ENCODE data around the gene RANBP10. TPM values are rescaled to one million over a fixed set of nuclear protein-coding genes. Genes with fewer than 3 reads are reported as not detected.

RANBP10 gene
- total and polyA plus RNA-seq, 2 of the 13 experiments (the other 11 are each of a cell fraction or from before 2014, with no cell fraction given) = 9.2 to 22.7 TPM

- 0 out of 2 replicates have a peak, but pooled peaks have one; percentile 0 for TF ChIP-seq SMC3 (IDR thresholded peaks at IDR 0.05; ENCODE audit: low read length)
- TF ChIP-seq IRF2 (CRISPR knock-in tag; IDR thresholded peaks at IDR 0.05) = no peak
- TF ChIP-seq ZNF557 (CRISPR knock-in tag; IDR thresholded peaks at IDR 0.05) = 0 out of 2 replicates have a peak, but pooled peaks have one; percentile 3
- TF ChIP-seq ZNF143 (CRISPR knock-in tag; IDR thresholded peaks at IDR 0.05) = no peak
- TF ChIP-seq SNAPC2 (CRISPR knock-in tag; IDR thresholded peaks at IDR 0.05) = no peak
- TF ChIP-seq KDM5B (CRISPR knock-in tag; IDR thresholded peaks at IDR 0.05; ENCODE audit: borderline replicate concordance) = peak; percentile 80; the same call in 1 of the 2 replicates
- TF ChIP-seq JUNB (CRISPR knock-in tag; IDR thresholded peaks at IDR 0.05; ENCODE audit: borderline replicate concordance) = no peak
- no peak for TF ChIP-seq ZNF329 (CRISPR knock-in tag; IDR thresholded peaks at IDR 0.05; ENCODE audit: low read depth)
- no peak for TF ChIP-seq GPN1 (CRISPR knock-in tag; IDR thresholded peaks at IDR 0.05; ENCODE audit: borderline replicate concordance)
- 0 out of 2 replicates have a peak, but pooled peaks have one; percentile 26 for TF ChIP-seq E2F2 (CRISPR knock-in tag; IDR thresholded peaks at IDR 0.05; ENCODE audit: borderline replicate concordance)
- TF ChIP-seq ZNF468 (CRISPR knock-in tag; IDR thresholded peaks at IDR 0.05) = no peak
- TF ChIP-seq EEA1 (CRISPR knock-in tag; IDR thresholded peaks at IDR 0.05; ENCODE audit: borderline replicate concordance) = no peak
- peak; percentile 14; the same call in 1 of the 2 replicates for TF ChIP-seq ZNF619 (CRISPR knock-in tag; IDR thresholded peaks at IDR 0.05)
- no peak for TF ChIP-seq HNF1B (CRISPR knock-in tag; IDR thresholded peaks at IDR 0.05)
- TF ChIP-seq ZNF576 (CRISPR knock-in tag; IDR thresholded peaks at IDR 0.05) = no peak
- TF ChIP-seq ZNF20 (CRISPR knock-in tag; IDR thresholded peaks at IDR 0.05) = no peak
- no peak for TF ChIP-seq CCAR2 (optimal IDR thresholded peaks at IDR 0.05; ENCODE audit: low read depth, low read length)
- 0 out of 2 replicates have a peak, but pooled peaks have one; percentile 20 for TF ChIP-seq ZFYVE20 (CRISPR knock-in tag; IDR thresholded peaks at IDR 0.05; ENCODE audit: borderline replicate concordance, low read depth)
- no peak for TF ChIP-seq RAD21 (CRISPR knock-in tag; IDR thresholded peaks at IDR 0.05)
- TF ChIP-seq ZNF124 (CRISPR knock-in tag; IDR thresholded peaks at IDR 0.05) = no peak; the same call in 1 of the 2 replicates
- no peak for TF ChIP-seq TCF7 (IDR thresholded peaks at IDR 0.05; ENCODE audit: low read depth)
- no peak; the same call in 1 of the 2 replicates for TF ChIP-seq ZNF136 (CRISPR knock-in tag; IDR thresholded peaks at IDR 0.05; ENCODE audit: low read depth)
- TF ChIP-seq SALL2 (CRISPR knock-in tag; IDR thresholded peaks at IDR 0.05) = no peak; the same call in 1 of the 2 replicates
- no peak for TF ChIP-seq ZNF570 (CRISPR knock-in tag; IDR thresholded peaks at IDR 0.05; ENCODE audit: borderline replicate concordance)
- TF ChIP-seq ZMAT3 (CRISPR knock-in tag; conservative IDR thresholded peaks at IDR 0.05) = peak; percentile 7; the same call in 1 of the 2 replicates
- peak; percentile 67; the same call in 1 of the 2 replicates for TF ChIP-seq CHCHD3 (CRISPR knock-in tag; IDR thresholded peaks at IDR 0.05)
- no peak for TF ChIP-seq PHF20 (CRISPR knock-in tag; IDR thresholded peaks at IDR 0.05)
These were observed 487 bp downstream of the RANBP10 start (continued) for GRCh38 chr16:67805718-67806427.

All from HepG2 (cell line).